Upper lobe of right lung (tissue), 1 donor: ENCODE results near the gene PPP1R16B. TPM values are rescaled to one million over a fixed set of nuclear protein-coding genes. Genes with fewer than 3 reads are reported as not detected.

Source experiments
- ATAC-seq: fragments of 200-7000 bp; cut with Tn5 transposase; one replicate; pipeline ENCODE4 v1.9.1; 2020; ENCODE audit warnings: mild to moderate bottlenecking, moderate library complexity
- DNase-seq: peaks from one replicate; pipeline ENCODE4 v3.0.0-alpha.2; 2020
- H3K27ac ChIP-seq: fragments of 200-600 bp; one replicate; pipeline ENCODE4 v1.8.0; 2022
- H3K27me3 ChIP-seq: fragments of 200-600 bp; one replicate; pipeline ENCODE4 v1.8.0; 2022; ENCODE audit warnings: mild to moderate bottlenecking
- H3K36me3 ChIP-seq: fragments of 200-600 bp; one replicate; pipeline ENCODE4 v1.8.0; 2022
- H3K4me1 ChIP-seq: fragments of 200-600 bp; one replicate; pipeline ENCODE4 v1.8.0; 2022
- H3K4me3 ChIP-seq: fragments of 200-600 bp; one replicate; pipeline ENCODE4 v1.8.0; 2022; ENCODE audit warnings: mild to moderate bottlenecking
- H3K9me3 ChIP-seq: fragments of 200-600 bp; one replicate; pipeline ENCODE4 v1.8.0; 2022
- intact Hi-C: fragments of 100-400 bp; cut with DNase I; formaldehyde crosslinking; loops from one replicate; pipeline ENCODE4 v1.11.0; 2022
- total RNA-seq: library from RNA; stranded (reverse); fragmentation: NEBNext Ultra II Directional; extraction: Animal tissue kit (Norgen Biotek cat#: 25700); gene quantifications from one replicate; pipeline ENCODE4 v1.2.1, GENCODE V29; 2021
- TF ChIP-seq, protein P1 (sequence below): fragments of 200-600 bp; IDR thresholded peaks from one replicate; pipeline ENCODE4 v1.8.0; 2022; ENCODE audit warnings: antibody characterized with exemption
- donor health status: DM: no; HTN: yes; CAD: no; lungs with severe emphysema.

PPP1R16B gene
- total RNA-seq, 1 donor from 2014 or later = 22.1 TPM

GRCh38 chr20:38969708-38970107 is 164.2 kb downstream of the PPP1R16B start:
- Histone ChIP-seq H3K4me3 (no peak overlapping the region), H3K27ac (no peak overlapping the region), H3K27me3 (no peaks in the 10 kb centered on the region), H3K36me3 (peaks cover 41% of the 10 kb centered on the region), H3K9me3 (no peaks in the 10 kb centered on the region), H3K4me1 (no peaks in the 10 kb centered on the region)
- ATAC-seq (peak; percentile 15), DNase-seq (no peak)
- intact Hi-C loops = no loop called here
- TF ChIP-seq, protein P1, sequence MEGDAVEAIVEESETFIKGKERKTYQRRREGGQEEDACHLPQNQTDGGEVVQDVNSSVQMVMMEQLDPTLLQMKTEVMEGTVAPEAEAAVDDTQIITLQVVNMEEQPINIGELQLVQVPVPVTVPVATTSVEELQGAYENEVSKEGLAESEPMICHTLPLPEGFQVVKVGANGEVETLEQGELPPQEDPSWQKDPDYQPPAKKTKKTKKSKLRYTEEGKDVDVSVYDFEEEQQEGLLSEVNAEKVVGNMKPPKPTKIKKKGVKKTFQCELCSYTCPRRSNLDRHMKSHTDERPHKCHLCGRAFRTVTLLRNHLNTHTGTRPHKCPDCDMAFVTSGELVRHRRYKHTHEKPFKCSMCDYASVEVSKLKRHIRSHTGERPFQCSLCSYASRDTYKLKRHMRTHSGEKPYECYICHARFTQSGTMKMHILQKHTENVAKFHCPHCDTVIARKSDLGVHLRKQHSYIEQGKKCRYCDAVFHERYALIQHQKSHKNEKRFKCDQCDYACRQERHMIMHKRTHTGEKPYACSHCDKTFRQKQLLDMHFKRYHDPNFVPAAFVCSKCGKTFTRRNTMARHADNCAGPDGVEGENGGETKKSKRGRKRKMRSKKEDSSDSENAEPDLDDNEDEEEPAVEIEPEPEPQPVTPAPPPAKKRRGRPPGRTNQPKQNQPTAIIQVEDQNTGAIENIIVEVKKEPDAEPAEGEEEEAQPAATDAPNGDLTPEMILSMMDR = no peak

- TF ChIP-seq, protein P1 = no peak
- Histone ChIP-seq H3K4me1 (no peaks in the 10 kb centered on the region), H3K9me3 (no peaks in the 10 kb centered on the region), H3K36me3 (peaks cover 41% of the 10 kb centered on the region), H3K4me3 (no peak overlapping the region), H3K27ac (no peak overlapping the region), H3K27me3 (no peaks in the 10 kb centered on the region)
- intact Hi-C loops = no loop called here
- no peak for DNase-seq
- no peak for ATAC-seq
Measured at GRCh38 chr20:38970302-38970701, 164.8 kb downstream of the PPP1R16B start.

Other genes starting within 250 kb of the PPP1R16B start
- not detected for gene ADIG, start 224.5 kb upstream of the PPP1R16B start, total RNA-seq
- gene ARHGAP40, start 203.9 kb upstream of the PPP1R16B start, total RNA-seq = 0.72 TPM
- not detected for gene SLC32A1, start 81.2 kb upstream of the PPP1R16B start, total RNA-seq
- gene ACTR5, start 57.2 kb upstream of the PPP1R16B start, total RNA-seq = 7.0 TPM
- 2.0 TPM for gene FAM83D, start 120.7 kb downstream of the PPP1R16B start, total RNA-seq
- 11.1 TPM for gene DHX35, start 156.6 kb downstream of the PPP1R16B start, total RNA-seq